OCI-LY1 (cell line): ENCODE results near the gene IFT25.

Source experiments
- EZH2 ChIP-seq: fragments of 200-600 bp; sonication (generic), shearing (Covaris generic); IDR thresholded peaks from 2 replicates; pipeline ENCODE4 v1.8.0; 2017; ENCODE audit warnings: borderline replicate concordance, mixed run types, mild to moderate bottlenecking, antibody characterized with exemption, low read length, moderate library complexity, mixed read lengths
- TF ChIP-seq, protein P1 (sequence below): fragments of 200-600 bp; sonication (generic), shearing (Covaris generic); IDR thresholded peaks from 2 replicates; pipeline ENCODE4 v1.5.1; 2017; ENCODE audit warnings: mild to moderate bottlenecking, antibody characterized with exemption, low read length, moderate library complexity, mixed read lengths

DNA sequence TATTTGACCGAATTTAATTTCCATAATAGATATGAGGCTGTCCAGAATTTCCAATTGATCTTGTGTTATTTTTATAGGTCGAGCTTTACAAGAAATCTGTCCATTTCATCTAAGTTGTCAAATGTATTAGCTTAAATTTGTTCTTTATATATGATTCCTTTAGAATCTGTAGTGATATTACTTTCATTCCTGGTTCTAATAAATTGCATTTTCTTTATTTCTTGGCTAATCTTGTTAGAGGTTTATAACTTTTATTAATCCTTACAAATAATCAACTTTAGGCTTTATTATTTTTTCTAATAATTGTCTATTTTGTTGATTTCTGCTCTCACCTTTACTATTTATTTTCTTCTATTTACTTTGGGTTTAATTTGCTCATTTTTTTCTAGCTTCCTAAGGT lies 14.0 kb downstream of the IFT25 start:
- TF ChIP-seq, protein P1, sequence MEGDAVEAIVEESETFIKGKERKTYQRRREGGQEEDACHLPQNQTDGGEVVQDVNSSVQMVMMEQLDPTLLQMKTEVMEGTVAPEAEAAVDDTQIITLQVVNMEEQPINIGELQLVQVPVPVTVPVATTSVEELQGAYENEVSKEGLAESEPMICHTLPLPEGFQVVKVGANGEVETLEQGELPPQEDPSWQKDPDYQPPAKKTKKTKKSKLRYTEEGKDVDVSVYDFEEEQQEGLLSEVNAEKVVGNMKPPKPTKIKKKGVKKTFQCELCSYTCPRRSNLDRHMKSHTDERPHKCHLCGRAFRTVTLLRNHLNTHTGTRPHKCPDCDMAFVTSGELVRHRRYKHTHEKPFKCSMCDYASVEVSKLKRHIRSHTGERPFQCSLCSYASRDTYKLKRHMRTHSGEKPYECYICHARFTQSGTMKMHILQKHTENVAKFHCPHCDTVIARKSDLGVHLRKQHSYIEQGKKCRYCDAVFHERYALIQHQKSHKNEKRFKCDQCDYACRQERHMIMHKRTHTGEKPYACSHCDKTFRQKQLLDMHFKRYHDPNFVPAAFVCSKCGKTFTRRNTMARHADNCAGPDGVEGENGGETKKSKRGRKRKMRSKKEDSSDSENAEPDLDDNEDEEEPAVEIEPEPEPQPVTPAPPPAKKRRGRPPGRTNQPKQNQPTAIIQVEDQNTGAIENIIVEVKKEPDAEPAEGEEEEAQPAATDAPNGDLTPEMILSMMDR: no peak
- TF ChIP-seq EZH2: no peak
